HG03432 (cell line): ENCODE results near the gene ANXA6.
"Not testable (repeated sequence)": the region's sequence is repeated elsewhere in the genome, so short reads cannot be mapped to it uniquely, and the experiment has no call there.

Source experiments
- ATAC-seq: cut with Tn5 transposase; IDR thresholded peaks from one replicate; pipeline ENCODE4 v1.9.1; 2021; ENCODE audit warnings: mild to moderate bottlenecking, moderate library complexity; ENCODE audit not compliant: unreplicated experiment

The ANXA6 gene

GRCh38 chr5:151181818-151182523 is 24.4 kb upstream of the ANXA6 start:
- no peak for ATAC-seq

DNA sequence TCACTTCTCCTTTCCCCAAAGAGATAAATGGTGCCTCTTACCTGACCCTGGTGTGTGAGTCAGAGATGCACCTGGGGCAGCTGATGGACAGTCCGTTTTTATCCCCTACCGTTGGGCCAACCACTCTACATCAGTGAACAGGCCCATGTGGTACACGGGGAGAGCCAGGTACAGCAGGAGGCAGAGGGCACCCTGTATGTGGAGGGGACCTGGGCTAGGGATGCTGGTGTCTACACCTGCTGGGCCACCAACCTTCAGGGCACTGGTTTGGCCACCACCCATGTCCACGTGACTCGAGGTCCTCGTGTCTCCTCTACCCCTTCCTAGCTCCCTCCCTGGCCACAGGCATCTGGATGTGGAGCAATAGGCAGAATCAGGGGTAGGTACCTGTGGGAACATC is 22.7 kb upstream of the ANXA6 start:
- no peak for ATAC-seq

DNA sequence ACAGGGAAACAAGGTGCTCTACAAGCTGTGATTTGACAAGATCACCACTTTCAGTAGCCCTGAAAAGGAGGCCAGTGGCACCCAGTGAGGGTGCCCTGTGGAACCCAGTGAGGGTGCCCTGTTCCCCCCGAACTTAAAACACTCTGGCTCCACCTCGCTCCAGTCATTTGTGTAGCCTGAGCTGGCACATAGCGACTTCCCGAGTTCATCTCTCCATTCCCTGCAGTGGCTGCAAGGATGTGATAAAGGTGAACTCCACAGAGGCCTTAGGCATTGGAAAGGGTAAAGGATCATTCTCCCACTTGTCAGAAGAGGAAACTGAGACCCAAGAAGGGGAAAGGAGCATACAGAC is 21.9 kb upstream of the ANXA6 start:
- no peak for ATAC-seq

GRCh38 chr5:151178777-151179488 is 21.4 kb upstream of the ANXA6 start:
- ATAC-seq, result no peak

DNA sequence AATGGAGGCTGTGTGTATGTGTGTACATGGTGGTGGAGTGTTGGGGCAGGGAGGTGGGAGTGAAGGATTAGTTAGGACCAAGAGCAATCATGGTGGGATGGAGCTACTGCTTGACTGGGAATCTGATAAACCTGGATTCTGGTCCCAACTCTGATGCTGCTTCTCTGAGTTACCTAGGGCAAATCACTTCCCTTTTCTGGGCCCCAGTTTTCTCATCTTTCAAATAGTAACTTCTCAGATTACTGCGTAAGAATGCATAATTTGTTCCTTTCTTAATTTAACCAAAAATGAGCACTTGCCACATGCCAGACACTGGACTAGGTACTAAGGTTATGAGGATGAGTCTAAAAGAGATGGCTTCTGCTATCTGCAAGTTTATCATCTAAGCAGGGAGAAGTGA is 20.8 kb upstream of the ANXA6 start:
- ATAC-seq, result no peak

- ATAC-seq, result not testable (repeated sequence)
Measured at GRCh38 chr5:151176268-151176667, 18.7 kb upstream of the ANXA6 start.

DNA sequence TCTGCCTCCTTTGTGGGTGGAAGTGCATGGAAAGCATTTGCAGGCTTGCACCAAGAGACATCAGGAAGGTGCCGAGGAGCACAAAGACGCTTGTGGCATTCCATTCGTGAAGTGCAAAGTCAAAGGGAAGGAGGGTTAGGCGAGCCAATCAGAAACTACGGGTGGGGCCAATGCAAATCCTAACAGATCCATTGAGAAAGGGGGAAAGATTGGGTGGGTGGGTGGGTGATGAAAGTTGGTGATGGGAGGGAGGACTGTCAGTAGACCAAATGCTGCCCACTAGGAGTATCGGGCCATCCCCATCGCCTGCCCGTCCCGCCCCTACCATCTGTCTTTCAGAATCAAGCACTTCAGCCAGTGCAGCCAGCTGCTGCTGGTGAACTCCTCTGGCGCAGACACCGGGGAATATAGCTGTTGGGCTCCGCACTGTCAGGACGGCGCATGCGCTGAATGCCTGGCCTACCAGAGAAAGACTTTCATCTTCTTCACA is 17.1 kb upstream of the ANXA6 start:
- ATAC-seq, result no peak

- no peak for ATAC-seq
Measured at GRCh38 chr5:151173711-151174611, 16.4 kb upstream of the ANXA6 start.

GRCh38 chr5:151171529-151171928 is 13.9 kb upstream of the ANXA6 start:
- ATAC-seq, result no peak

DNA sequence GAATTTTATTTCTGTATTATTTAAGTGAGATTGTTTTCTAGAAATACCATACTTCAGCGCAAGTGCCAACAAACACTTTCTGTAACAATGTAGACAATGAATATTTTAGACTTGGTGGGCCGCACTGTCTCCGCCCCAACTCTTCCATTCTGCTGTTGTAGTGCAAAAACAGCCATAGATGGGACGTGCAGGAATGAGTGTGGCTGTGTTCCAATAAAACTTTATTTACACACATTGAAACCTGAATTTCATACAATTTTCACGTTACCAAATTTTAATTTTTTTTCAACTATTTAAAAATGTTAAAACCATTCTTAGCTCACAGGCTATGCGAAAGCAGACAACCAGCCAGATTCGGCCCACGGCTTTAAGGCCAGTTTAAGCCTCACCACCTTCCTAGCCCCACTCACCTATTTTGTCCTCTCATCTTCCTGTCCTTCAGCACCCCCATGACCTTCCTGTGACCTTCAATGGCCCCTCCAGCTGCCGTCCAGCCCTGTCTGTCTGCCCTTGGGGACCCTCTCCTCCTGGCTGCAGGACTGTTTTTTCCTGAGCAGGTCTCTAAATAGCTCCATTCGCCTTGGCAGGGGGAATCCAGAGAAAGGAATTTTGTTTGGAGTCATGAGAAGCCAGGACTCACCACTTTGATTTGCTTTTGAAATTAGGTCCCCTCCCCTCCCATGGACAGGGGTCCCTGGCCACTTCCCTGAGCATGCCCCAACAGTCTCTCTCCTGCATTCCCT is 11.2 kb upstream of the ANXA6 start:
- ATAC-seq, result no peak

DNA sequence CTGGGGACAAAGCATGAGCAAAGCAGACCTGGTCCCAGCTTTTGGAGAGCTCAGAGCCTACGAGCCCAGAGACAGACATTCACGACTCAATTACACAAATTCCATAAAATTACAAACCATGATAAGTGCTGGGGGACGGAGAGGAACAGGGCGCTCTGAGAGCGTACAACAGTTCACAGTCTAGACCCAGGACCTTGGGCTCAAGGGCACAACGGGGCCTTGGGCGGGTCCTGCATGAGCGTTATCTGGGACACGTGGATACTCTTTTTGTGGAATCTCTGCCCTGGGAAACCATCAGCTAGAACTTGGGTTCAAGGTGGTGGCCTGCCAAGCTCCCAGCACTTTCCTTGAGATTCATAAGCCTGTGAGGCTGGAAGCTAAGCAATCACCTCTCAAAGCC is 9.4 kb upstream of the ANXA6 start:
- no peak for ATAC-seq

- peak; percentile 94 for ATAC-seq
Measured at GRCh38 chr5:151164687-151165392, 7.3 kb upstream of the ANXA6 start.

DNA sequence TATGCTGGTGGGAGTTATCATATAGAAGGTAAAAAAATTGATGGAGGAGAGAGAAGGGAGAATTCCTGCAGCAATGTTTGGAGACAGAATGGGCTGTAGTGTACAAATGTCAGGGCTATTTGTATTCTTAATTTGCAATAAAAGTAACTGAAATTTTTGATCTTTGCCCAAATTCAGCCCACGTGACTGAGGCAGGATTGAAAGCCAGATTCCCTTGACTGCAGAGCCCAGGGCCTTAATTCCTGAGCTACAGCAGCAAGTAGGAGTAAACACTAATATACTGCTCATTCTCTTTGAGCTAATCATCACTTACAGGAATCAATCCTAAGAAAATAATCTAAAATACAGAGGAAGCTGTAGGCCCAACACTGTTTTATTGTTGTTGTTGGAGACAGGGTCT is 5.2 kb upstream of the ANXA6 start:
- no peak for ATAC-seq

DNA sequence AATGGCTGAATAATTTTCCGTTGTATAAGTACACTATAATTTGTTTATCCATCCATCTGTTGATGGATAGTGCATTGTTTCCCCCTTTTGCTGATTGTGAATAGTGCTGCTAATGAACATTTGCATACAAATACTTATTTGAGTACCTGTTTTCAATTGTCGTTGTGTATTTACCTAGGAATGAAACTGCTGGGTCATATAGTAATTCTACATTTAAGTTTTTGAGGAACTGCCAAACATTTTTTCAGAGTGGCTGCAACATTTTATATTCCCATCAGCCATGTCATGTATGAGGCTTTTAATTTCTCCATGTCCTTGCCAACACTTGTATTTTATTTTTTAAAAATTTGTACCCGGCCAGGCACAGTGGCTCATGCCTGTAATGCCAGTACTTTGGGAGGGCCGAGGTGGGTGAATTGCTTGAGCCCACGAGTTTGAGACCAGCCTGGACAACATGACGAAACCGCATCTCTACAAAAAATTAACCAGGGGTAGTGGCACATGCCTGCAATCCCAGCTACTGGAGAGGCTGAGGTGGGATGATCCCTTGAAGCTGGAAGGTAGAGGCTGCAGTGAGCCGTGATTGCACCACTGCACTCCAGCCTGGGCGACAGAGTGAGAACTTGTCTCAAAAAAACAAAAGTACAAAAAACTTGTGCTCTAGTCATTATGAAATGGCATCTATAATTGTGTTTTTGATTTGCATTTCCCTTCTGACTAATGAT is 2.2 kb upstream of the ANXA6 start:
- ATAC-seq, result no peak

- no peak for ATAC-seq
Measured at GRCh38 chr5:151158287-151158661, 695 bp upstream of the ANXA6 start.

DNA sequence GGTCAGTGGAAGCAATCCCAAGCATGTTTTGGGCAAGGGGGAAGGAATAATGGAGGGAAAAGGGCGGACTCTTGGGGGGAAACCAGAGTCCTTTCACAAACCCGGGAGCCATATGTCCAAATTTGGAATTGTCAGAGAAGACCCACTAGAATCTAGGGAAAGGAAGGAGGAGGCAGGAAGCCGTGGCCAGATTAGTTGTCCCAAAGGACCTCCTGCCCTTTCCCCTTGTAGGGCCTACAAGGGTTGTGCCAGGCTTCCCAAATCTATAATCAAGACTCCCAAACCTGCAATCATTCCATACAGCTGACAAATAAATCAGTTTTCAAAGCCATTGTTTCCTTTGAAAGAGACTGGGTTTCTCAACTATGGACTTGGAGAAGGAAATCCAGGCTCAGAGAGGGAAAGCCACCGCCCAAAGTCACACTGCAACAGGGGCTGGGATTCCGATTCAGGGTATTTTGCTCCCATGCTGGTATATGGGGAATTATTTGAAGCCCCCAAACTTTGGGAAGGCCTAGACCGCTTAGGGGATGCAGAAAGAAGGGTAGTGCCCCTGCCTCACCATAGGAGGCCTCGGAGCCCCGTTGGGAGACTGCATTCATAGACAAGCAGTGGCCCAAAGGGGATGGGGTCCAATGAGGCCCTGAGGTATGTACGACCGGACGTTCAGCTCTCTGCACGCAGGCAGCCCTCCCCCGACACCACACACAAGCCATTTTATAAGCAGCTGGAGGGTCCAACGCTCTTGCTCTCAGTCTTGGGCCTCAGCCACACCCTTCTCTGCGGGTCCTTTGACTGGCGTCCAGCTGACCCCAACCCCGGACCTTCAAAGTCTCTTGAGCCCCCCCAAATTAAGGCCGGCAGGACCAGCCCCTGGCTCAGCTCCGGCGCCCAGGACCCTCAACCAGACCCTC is 815 bp downstream of the ANXA6 start:
- no peak for ATAC-seq

DNA sequence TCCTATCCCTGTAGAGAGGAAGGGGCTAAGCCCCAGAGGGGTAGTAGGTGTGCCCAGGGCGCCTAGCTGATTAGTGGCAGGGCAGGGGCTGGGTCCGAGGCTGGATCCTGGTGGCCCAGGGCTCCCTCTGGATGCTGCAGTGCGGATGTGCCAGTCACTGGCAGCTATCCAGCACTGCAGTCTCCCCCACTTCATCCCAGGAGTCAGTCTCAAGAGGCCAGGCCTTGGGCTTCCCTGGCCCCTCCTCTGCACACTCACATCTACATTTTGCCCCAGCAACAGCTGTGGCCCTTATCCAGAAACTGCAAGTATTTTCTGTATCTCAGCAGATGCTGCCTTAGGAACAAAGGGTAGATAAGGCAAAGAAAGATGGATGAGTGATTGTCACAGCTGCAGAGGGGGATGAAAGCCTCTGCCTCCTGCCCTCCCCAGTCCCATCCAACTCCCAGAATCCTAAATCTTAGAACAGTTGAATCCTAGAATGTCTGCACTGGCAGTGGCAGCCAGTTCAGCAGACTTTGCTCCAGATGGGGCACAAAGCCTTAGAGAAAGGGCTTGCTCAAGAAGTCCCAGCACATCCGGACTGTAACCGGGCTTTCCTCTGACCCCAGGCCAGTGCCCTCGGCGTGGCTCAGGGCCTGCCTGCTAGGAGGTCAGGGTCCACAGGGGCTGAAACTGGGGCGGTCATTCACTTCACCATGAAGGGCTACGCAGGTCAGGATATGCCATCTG is 1.6 kb downstream of the ANXA6 start:
- ATAC-seq, result peak; percentile 21
